ENCODE results near the gene BSCL2.
"Not testable (repeated sequence)": the region's sequence is repeated elsewhere in the genome, so short reads cannot be mapped to it uniquely, and the experiment has no call there.

BSCL2 gene

GRCh38 chr11:62664405-62665074 is 42.7 kb downstream of the BSCL2 start:
- DNase-seq (ENCODE audit: low read depth in 2 of 2, low spot score in 1 of 2), result peak in 1 of 2 donors; percentile 21

GRCh38 chr11:62656796-62657429 is 50.3 kb downstream of the BSCL2 start:
- DNase-seq (ENCODE audit: low read depth in 2 of 2, low spot score in 1 of 2), result no peak

- DNase-seq (ENCODE audit: low read depth in 2 of 2, low spot score in 1 of 2), result no peak
These were observed 52.9 kb downstream of the BSCL2 start for GRCh38 chr11:62654297-62654696.

- DNase-seq (ENCODE audit: low read depth in 2 of 2, low spot score in 1 of 2), result no peak
These were observed 54.8 kb downstream of the BSCL2 start for GRCh38 chr11:62652161-62653006.

- DNase-seq (ENCODE audit: low read depth in 2 of 2, low spot score in 1 of 2), result not testable (repeated sequence)
These were observed 56.9 kb downstream of the BSCL2 start for GRCh38 chr11:62650283-62650682.

GRCh38 chr11:62649486-62649885 is 57.7 kb downstream of the BSCL2 start:
- no peak for DNase-seq (ENCODE audit: low read depth in 2 of 2, low spot score in 1 of 2)

GRCh38 chr11:62648967-62649364 is 58.3 kb downstream of the BSCL2 start:
- DNase-seq (ENCODE audit: low read depth in 2 of 2, low spot score in 1 of 2), result no peak

- DNase-seq (ENCODE audit: low read depth in 2 of 2, low spot score in 1 of 2), result no peak
These were observed 58.8 kb downstream of the BSCL2 start for GRCh38 chr11:62648185-62648966.

- no peak for DNase-seq (ENCODE audit: low read depth in 2 of 2, low spot score in 1 of 2)
These were observed 59.6 kb downstream of the BSCL2 start for GRCh38 chr11:62647609-62648005.

GRCh38 chr11:62646825-62647608 is 60.2 kb downstream of the BSCL2 start:
- DNase-seq (ENCODE audit: low read depth in 2 of 2, low spot score in 1 of 2), result no peak

- peak; percentile 99 for DNase-seq (ENCODE audit: low read depth in 2 of 2, low spot score in 1 of 2)
These were observed 61.0 kb downstream of the BSCL2 start, which contains the start of gene GANAB for GRCh38 chr11:62645946-62646824. TSS of gene GANAB (minus strand) at chr11:62646613. CDS start at chr11:62646599, 14 bp downstream.

GRCh38 chr11:62645671-62645945 is 61.6 kb downstream of the BSCL2 start:
- no peak for DNase-seq (ENCODE audit: low read depth in 2 of 2, low spot score in 1 of 2)

- no peak for DNase-seq (ENCODE audit: low read depth in 2 of 2, low spot score in 1 of 2)
These were observed 63.0 kb downstream of the BSCL2 start for GRCh38 chr11:62644220-62644619.
